GM23248 (cell line): ENCODE data around the gene TBL1X. TPM values are rescaled to one million over a fixed set of nuclear protein-coding genes. Genes with fewer than 3 reads are reported as not detected.

Experiments used
- DNase-seq: peaks from one replicate; pipeline ENCODE4 v3.0.0-alpha.2; 2015
- H2AFZ ChIP-seq: fragments of 200-600 bp; sonication (generic); 2 replicates; pipeline ENCODE4 v1.6.1; 2016; ENCODE audit warnings: antibody characterized with exemption
- H3F3A ChIP-seq: fragments of 200-600 bp; sonication (generic); 2 replicates; pipeline ENCODE4 v1.6.1; 2016; ENCODE audit warnings: mild to moderate bottlenecking, antibody characterized with exemption, mixed run types; ENCODE audit not compliant: insufficient read depth
- H3K27ac ChIP-seq: fragments of 200-600 bp; sonication (generic); 2 replicates; pipeline ENCODE4 v1.5.1; 2016; ENCODE audit warnings: mild to moderate bottlenecking
- H3K27me3 ChIP-seq: fragments of 200-600 bp; sonication (generic); replicated peaks from 2 replicates; pipeline ENCODE4 v1.6.1; 2016; ENCODE audit warnings: mild to moderate bottlenecking; ENCODE audit not compliant: insufficient read depth
- H3K36me3 ChIP-seq: fragments of 200-600 bp; sonication (generic); 2 replicates; pipeline ENCODE4 v1.6.1; 2016; ENCODE audit warnings: low read depth, mild to moderate bottlenecking
- H3K4me1 ChIP-seq: fragments of 200-600 bp; sonication (generic); 2 replicates; pipeline ENCODE4 v1.6.1; 2016; ENCODE audit warnings: mild to moderate bottlenecking; ENCODE audit not compliant: insufficient read depth
- H3K4me2 ChIP-seq: fragments of 200-600 bp; sonication (generic); one replicate; pipeline ENCODE4 v1.6.1; 2016; ENCODE audit warnings: mild to moderate bottlenecking; ENCODE audit not compliant: unreplicated experiment
- H3K4me3 ChIP-seq: fragments of 200-600 bp; sonication (generic); 2 replicates; pipeline ENCODE4 v1.5.1; 2016; ENCODE audit warnings: mild to moderate bottlenecking
- H3K79me2 ChIP-seq: fragments of 200-600 bp; sonication (generic); 2 replicates; pipeline ENCODE4 v1.6.1; 2016; ENCODE audit warnings: mild to moderate bottlenecking; ENCODE audit not compliant: insufficient read depth
- H3K9ac ChIP-seq: fragments of 200-600 bp; sonication (generic); 2 replicates; pipeline ENCODE4 v1.6.1; 2016; ENCODE audit warnings: mild to moderate bottlenecking
- H3K9me2 ChIP-seq: fragments of 200-600 bp; sonication (generic); 2 replicates; pipeline ENCODE4 v1.6.1; 2016; ENCODE audit warnings: mixed run types, mild to moderate bottlenecking, moderate library complexity; ENCODE audit not compliant: insufficient read depth
- H3K9me3 ChIP-seq: fragments of 200-600 bp; sonication (generic); one replicate; pipeline ENCODE4 v1.6.1; 2017; ENCODE audit warnings: low read depth
- H4K20me1 ChIP-seq: fragments of 200-600 bp; sonication (generic); 2 replicates; pipeline ENCODE4 v1.6.0; 2016; ENCODE audit not compliant: insufficient read depth
- EZH2 ChIP-seq: fragments of 200-600 bp; sonication (generic); IDR thresholded peaks from 2 replicates; pipeline ENCODE4 v1.6.1; 2018; ENCODE audit warnings: antibody characterized with exemption, mild to moderate bottlenecking; ENCODE audit not compliant: insufficient read depth, poor library complexity, severe bottlenecking
- EZH2phosphoT487 ChIP-seq: fragments of 200-600 bp; sonication (generic); IDR thresholded peaks from 2 replicates; pipeline ENCODE4 v1.6.1; 2018; ENCODE audit warnings: antibody characterized with exemption, moderate library complexity, mild to moderate bottlenecking, low read depth; ENCODE audit not compliant: insufficient read depth
- WGBS, 2 experiments: methylation state at CpG; one replicate each; pipeline ENCODE4 v1.1.6; 2015 to 2017; ENCODE audit warnings: low lambda C conversion rate in 2 of 2, low coverage in 1 of 2; ENCODE audit errors: missing lambda C conversion rate in 2 of 2; 5-methylcytosine and 5-hydroxymethylcytosine counted together
- in situ Hi-C: fragments of 300-500 bp; cut with MboI; formaldehyde crosslinking; loops from 2 replicates; pipeline ENCODE4 v1.15.0; 2020
- polyA plus RNA-seq: library from polyadenylated mRNA; unstranded; fragments of >200 nt; fragmentation: Nextera tagmentation; extraction: Ambion mirVana; gene quantifications from 2 replicates; pipeline ENCODE4 v1.2.1, GENCODE V29; 2016
- total RNA-seq: library from RNA; depleted of rRNA; stranded (reverse); fragments of >200 nt; shearing (Covaris generic); gene quantifications from 2 replicates; pipeline ENCODE4 v1.2.3, GENCODE V29; 2014

TBL1X gene
- total and polyA plus RNA-seq, 2 experiments from 2014 or later = 8.2 to 26.8 TPM

DNA sequence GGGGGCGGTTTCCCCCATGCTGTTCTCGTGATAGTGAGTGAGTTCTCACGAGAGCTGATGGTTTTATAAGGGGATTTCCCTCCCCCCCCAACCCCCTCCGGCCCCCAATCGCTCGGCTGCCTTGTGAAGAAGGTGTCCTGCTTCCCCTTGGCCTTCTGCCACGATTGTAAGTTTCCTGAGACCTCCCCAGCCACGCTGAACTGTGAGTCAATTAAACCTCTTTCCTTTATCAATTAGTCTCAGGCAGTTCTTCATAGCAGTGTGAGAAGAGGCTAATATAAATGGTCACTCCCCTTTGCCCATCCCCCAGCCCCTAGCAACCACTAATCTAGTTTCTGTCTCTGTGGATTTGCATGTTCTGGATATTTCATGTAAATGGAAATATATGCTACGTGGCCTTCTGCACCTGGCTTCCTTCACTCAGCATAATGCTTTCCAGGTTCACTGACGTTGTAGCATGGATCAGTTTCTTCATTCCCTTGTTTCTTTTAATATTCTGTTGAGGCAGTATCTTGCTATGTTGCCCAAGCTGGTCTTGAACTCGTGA is 284.4 kb downstream of the TBL1X start:
- H3K27me3 ChIP-seq = no peaks in the 10 kb centered on the region
- H3K9me3 ChIP-seq = no peaks in the 10 kb centered on the region
- H3K27ac ChIP-seq = no peak overlapping the region
- H3K4me1 ChIP-seq = peaks cover 8% of the 10 kb centered on the region; the same call in 1 of the 2 replicates
- in situ Hi-C loops = no loop called here
- no peaks in the 10 kb centered on the region for H3K9me2 ChIP-seq
- 6 to 12% methylated on average over 5 to 11 of the region's 11 CpGs for WGBS, 2 experiments
- no peak overlapping the region for H3K4me2 ChIP-seq
- no peak overlapping the region for H2AFZ ChIP-seq
- DNase-seq = no peak
- TF ChIP-seq EZH2phosphoT487 (no peak), EZH2 (no peak)
- H3K4me3 ChIP-seq = no peak overlapping the region
- no peak overlapping the region for H3K9ac ChIP-seq
- no peaks in the 10 kb centered on the region for H3F3A ChIP-seq
- H3K79me2 ChIP-seq = no peaks in the 10 kb centered on the region
- H4K20me1 ChIP-seq = no peaks in the 10 kb centered on the region
- H3K36me3 ChIP-seq = no peaks in the 10 kb centered on the region

DNA sequence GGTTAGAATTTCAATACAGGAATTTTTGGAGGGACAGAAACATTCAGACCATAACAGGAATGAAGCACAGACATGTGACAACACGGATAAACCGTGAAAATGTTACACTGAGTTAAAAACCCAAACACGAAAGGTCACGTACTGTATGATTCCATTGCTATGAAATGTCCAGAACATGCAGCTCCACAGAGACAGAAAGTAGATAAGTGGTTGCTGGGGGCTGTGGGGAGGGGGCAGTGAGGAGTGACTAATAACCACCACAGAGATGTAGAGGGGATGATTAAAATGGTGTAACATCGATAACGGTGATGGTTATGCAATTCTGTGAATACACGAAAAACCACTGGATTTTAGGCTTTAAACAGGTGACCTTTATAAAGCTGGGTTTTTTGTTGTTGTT is 292.5 kb downstream of the TBL1X start:
- TF ChIP-seq EZH2 (no peak), EZH2phosphoT487 (no peak)
- H3K36me3 ChIP-seq = no peaks in the 10 kb centered on the region
- H3K4me1 ChIP-seq = no peaks in the 10 kb centered on the region
- H3F3A ChIP-seq = no peaks in the 10 kb centered on the region
- no peaks in the 10 kb centered on the region for H3K9me3 ChIP-seq
- no peaks in the 10 kb centered on the region for H3K27me3 ChIP-seq
- H3K4me3 ChIP-seq = no peak overlapping the region
- no peaks in the 10 kb centered on the region for H3K79me2 ChIP-seq
- H2AFZ ChIP-seq = no peak overlapping the region
- H3K27ac ChIP-seq = no peak overlapping the region
- 72 to 88% methylated on average over 6 to 7 of the region's 7 CpGs for WGBS, 2 experiments
- DNase-seq = no peak
- no peaks in the 10 kb centered on the region for H3K9me2 ChIP-seq
- H3K9ac ChIP-seq = no peak overlapping the region
- no peak overlapping the region for H3K4me2 ChIP-seq
- in situ Hi-C loops = no loop called here
- H4K20me1 ChIP-seq = no peaks in the 10 kb centered on the region

DNA sequence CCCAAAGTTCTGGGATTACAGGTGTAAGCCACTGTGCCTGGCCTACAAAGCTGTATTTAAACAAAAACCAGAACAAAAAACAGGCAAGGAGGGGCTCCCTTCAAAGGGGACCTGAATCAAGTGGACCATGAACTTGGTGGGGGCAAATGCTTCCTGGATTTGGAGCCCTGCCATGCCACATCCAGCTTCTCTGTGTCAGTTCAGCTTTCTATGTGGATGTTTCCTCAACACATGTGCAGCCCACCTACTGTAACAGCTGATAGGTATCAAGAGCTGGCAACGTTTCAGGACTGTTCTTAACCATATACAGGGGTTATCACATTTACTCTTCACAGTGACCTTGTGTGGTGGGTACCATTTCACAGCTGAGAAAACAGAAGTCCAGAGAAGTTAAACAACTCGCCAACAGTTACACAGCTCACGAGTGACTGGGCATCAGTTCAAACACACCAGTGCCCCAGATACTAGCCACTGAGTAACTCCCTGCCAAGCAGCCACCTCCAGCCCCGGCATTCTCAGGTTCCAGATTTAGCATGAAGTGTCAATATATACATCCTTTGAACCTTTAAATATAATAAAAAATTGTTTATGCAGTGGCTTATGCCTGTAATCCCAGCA is 293.3 kb downstream of the TBL1X start:
- Histone ChIP-seq H3K4me2 (no peak overlapping the region), H3K27ac (no peak overlapping the region), H3K4me3 (no peak overlapping the region), H3K79me2 (no peaks in the 10 kb centered on the region), H3K36me3 (no peaks in the 10 kb centered on the region), H4K20me1 (no peaks in the 10 kb centered on the region), H3K9me3 (no peaks in the 10 kb centered on the region), H3K27me3 (no peaks in the 10 kb centered on the region), H2AFZ (no peak overlapping the region), H3K9me2 (no peaks in the 10 kb centered on the region), H3F3A (no peaks in the 10 kb centered on the region), H3K4me1 (no peaks in the 10 kb centered on the region), H3K9ac (no peak overlapping the region)
- DNase-seq = no peak
- WGBS, 2 experiments = 41 to 44% methylated on average over 4 of the region's 4 CpGs
- in situ Hi-C loops = no loop called here
- no peak for TF ChIP-seq EZH2phosphoT487
- no peak for TF ChIP-seq EZH2

DNA sequence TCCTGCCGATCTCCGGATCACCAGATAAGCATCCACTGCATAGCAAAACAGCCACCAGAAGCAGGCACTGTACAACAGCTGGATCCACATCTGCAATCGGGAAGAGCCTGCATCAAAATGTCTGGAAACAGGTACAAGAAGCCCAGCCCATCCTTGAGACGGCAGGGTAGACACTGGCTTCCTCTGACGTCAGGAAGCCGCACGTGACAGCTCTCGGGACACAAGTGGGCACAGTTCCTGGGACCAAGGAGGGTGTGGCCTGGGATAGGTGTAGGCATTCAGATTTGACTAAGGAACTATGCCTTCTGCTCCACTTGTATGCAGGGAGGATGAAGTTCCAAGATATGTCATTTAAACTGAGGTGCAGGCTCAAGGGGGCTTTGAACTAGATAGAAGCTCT is 294.5 kb downstream of the TBL1X start:
- H3K4me2 ChIP-seq = no peak overlapping the region
- WGBS, 2 experiments = 41 to 42% methylated on average over 8 of the region's 8 CpGs
- H3K36me3 ChIP-seq = no peaks in the 10 kb centered on the region
- no peaks in the 10 kb centered on the region for H3K9me3 ChIP-seq
- in situ Hi-C loops = no loop called here
- H3K4me1 ChIP-seq = no peaks in the 10 kb centered on the region
- H3K27me3 ChIP-seq = no peaks in the 10 kb centered on the region
- H4K20me1 ChIP-seq = no peaks in the 10 kb centered on the region
- no peak for TF ChIP-seq EZH2
- no peaks in the 10 kb centered on the region for H3K9me2 ChIP-seq
- no peak overlapping the region for H3K9ac ChIP-seq
- H3K27ac ChIP-seq = no peak overlapping the region
- DNase-seq = no peak
- no peaks in the 10 kb centered on the region for H3K79me2 ChIP-seq
- no peak overlapping the region for H3K4me3 ChIP-seq
- H2AFZ ChIP-seq = no peak overlapping the region
- no peaks in the 10 kb centered on the region for H3F3A ChIP-seq
